Esophagus squamous epithelium (tissue), 5 donors: Measurements from ENCODE around the gene MEN1. TPM values are rescaled to one million over a fixed set of nuclear protein-coding genes. Genes with fewer than 3 reads are reported as not detected.

Experiments used
- DNase-seq: peaks from one replicate; lab custom pipeline; 2025; lab: John Stamatoyannopoulos, UW
- H3K27ac ChIP-seq, 4 donors: fragments of 200-600 bp; sonication (generic); one replicate each; pipeline ENCODE4 v1.5.1; 2016 to 2019; ENCODE audit warnings: mild to moderate bottlenecking in 1 of 4
- H3K27me3 ChIP-seq, 4 donors: fragments of 200-600 bp; sonication (generic); 1 replicate in 3 of 4; 2 replicates in 1 of 4; pipeline versions ENCODE4 v1.5.1 to v1.6.0; 2017 to 2021; ENCODE audit warnings: antibody characterized with exemption in 1 of 4
- H3K36me3 ChIP-seq, 3 donors: fragments of 200-600 bp; sonication (generic); one replicate each; pipeline ENCODE4 v1.5.1; 2016 to 2019
- H3K4me1 ChIP-seq, 3 donors: fragments of 200-600 bp; sonication (generic); one replicate each; pipeline ENCODE4 v1.5.1; 2017 to 2019
- H3K4me3 ChIP-seq, 4 donors: fragments of 200-600 bp; sonication (generic); 1 replicate in 3 of 4; 2 replicates in 1 of 4; pipeline ENCODE4 v1.5.1; 2016 to 2019; ENCODE audit warnings: mild to moderate bottlenecking in 2 of 4, moderate library complexity in 1 of 4
- H3K9me3 ChIP-seq, 3 donors: fragments of 200-600 bp; sonication (generic); one replicate each; pipeline ENCODE4 v1.5.1; 2016 to 2019
- POLR2A ChIP-seq, 4 donors: fragments of 450-650 bp; IDR thresholded peaks; one replicate each; pipeline ENCODE4 v1.6.1; 2017; ENCODE audit warnings: antibody characterized with exemption in 4 of 4, mild to moderate bottlenecking in 4 of 4, moderate library complexity in 3 of 4
- WGBS, 2 donors: methylation state at CpG; one replicate each; pipeline ENCODE4 v1.1.5; 2018; 5-methylcytosine and 5-hydroxymethylcytosine counted together
- intact Hi-C: fragments of 100-400 bp; cut with DNase I; formaldehyde crosslinking; loops from one replicate; pipeline ENCODE4 v1.15.0; 2022
- total RNA-seq, 4 donors: library from RNA; depleted of rRNA; stranded (reverse); fragments of >200 nt; gene quantifications; one replicate each; pipeline ENCODE4 v1.1.0, GENCODE V29; 2016
- TF ChIP-seq, protein P1 (sequence below), 6 experiments: fragments of 450-650 bp in 4 of 6; fragments of 200-600 bp in 2 of 6; sonication (generic) in 2 of 6; IDR thresholded peaks; one replicate each; pipeline ENCODE4 v1.5.1; 2016 to 2019; ENCODE audit warnings: antibody characterized with exemption in 6 of 6, mild to moderate bottlenecking in 4 of 6, moderate library complexity in 4 of 6
- donor health status: DM: yes; HTN: yes; CAD: no.

The MEN1 gene
- total RNA-seq, 4 donors from 2014 or later: 14.9 to 23.3 (median 17.0) TPM

DNA sequence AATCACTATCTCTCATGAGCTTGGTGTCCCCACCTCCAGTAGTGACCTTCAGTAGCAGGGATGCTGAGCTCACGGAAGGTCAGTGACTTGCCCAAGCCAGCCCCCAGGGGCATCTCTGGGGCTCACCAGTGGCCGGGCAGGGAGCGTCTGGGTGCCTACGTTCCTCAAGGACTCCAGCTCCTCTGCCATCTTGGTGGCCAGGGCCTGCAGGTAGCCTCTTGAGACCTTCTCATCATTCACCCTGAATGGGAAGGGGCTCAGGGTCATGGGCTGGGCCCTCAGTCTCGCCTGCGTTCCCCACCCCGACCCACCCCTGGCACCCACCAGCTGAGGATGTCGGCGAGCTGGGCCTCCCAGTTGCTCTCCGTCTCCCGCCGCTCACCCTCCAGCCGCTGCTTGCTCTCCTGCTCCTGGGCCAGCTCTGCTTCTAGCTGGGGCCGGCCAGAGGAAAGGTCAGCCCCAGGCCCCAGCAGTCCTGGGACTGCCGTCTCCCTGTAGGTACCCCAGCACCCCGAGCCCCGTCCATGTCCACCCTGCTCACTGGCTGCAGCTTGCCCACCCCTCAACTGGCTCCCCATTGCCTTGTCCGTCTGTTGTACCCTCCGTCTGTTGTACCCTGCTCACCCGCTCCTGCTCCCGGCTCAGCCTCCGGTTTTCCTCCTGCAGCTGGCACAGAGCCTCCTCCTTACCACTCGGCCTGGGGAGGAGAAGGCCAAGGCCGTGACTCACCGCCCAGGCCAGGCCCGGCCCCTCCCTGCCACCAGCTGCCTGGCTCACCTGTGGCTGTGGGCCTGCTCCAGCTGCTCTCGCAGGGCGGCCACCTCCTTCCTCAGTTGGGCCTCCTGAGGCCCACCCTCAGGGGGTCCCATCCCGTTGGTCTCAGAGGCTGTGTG is 24.6 kb upstream of the MEN1 start:
- intact Hi-C loops: no loop called here
- Histone ChIP-seq H3K27me3 (no peaks in the 10 kb centered on the region), H3K4me3 (no peak overlapping the region), H3K4me1 (peaks cover 4 to 31% (median 6%) of the 10 kb centered on the region in 3 donors), H3K36me3 (peaks cover 10 to 97% (median 42%) of the 10 kb centered on the region in 3 donors), H3K9me3 (no peaks in the 10 kb centered on the region), H3K27ac (peak overlapping the region; percentile 62 to 78 (median 72))
- TF ChIP-seq, protein P1, sequence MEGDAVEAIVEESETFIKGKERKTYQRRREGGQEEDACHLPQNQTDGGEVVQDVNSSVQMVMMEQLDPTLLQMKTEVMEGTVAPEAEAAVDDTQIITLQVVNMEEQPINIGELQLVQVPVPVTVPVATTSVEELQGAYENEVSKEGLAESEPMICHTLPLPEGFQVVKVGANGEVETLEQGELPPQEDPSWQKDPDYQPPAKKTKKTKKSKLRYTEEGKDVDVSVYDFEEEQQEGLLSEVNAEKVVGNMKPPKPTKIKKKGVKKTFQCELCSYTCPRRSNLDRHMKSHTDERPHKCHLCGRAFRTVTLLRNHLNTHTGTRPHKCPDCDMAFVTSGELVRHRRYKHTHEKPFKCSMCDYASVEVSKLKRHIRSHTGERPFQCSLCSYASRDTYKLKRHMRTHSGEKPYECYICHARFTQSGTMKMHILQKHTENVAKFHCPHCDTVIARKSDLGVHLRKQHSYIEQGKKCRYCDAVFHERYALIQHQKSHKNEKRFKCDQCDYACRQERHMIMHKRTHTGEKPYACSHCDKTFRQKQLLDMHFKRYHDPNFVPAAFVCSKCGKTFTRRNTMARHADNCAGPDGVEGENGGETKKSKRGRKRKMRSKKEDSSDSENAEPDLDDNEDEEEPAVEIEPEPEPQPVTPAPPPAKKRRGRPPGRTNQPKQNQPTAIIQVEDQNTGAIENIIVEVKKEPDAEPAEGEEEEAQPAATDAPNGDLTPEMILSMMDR (IDR thresholded peaks at IDR 0.05): no peak
- no peak for DNase-seq
- WGBS, 2 donors: 62 to 74% methylated on average over 9 to 14 of the region's 29 CpGs

DNA sequence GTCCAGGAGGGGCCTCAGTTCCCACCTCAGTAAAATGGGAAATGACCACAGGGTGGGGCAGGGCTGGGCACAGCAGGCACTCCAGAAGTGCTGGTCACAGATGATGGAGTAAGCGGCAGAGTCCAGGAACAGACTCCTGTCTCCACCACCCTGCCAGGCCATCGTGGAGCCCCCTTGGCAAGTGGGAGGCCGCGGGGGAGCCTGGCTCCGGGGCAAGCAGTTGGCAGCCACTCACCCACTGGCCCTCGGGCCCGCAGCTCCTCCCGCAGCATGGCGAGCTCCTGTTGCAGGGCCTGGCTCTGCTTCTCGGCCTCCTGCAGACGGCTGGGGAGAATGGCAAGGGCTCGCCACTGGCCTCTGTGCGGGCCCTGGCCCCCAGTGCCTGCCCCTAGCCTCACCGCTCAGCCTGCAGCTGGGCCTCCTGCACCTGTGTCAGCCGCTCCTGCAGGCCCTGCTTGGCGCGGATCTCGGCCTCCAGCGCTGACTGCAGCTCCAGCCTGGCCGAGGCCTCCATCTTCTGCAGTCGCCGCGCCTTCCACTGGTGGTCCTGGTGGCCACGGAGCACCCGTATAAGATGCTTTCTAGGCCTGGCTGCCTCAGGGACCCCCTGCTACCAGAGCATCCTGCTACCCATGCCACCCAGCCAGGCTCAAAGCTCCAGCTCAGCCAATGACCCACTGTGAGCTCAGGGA is 23.8 kb upstream of the MEN1 start:
- peaks cover 13 to 97% (median 42%) of the 10 kb centered on the region in 3 donors for H3K36me3 ChIP-seq
- no peak for DNase-seq
- no peak overlapping the region for H3K27ac ChIP-seq

DNA sequence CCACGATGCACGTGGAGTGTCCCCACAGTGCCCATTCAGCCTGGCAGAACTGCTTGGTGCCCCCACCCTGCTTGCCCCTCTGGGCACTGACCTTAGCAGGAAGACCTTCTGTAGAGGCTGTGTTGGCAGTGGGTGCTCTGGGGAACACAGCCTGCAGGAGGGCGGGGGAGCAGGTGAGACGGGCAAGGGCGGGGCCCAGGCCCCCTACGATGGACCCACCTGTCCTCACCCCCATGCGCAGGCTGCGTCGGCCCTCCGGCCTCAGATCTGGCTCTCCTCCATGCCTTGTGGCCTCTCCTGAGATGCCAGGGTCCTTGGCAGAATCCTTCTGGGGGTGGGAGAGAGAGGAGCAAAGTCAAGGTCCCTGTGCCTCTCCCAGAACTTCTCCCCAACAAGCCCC is 23.2 kb upstream of the MEN1 start:
- no CpG with 5 or more reads among the region's 10 CpGs for WGBS, 2 donors
- Histone ChIP-seq H3K4me1 (peaks cover 4 to 31% (median 6%) of the 10 kb centered on the region in 3 donors), H3K27ac (no peak overlapping the region), H3K36me3 (peaks cover 13 to 97% (median 38%) of the 10 kb centered on the region in 3 donors), H3K4me3 (no peak overlapping the region), H3K9me3 (no peaks in the 10 kb centered on the region), H3K27me3 (no peaks in the 10 kb centered on the region)
- DNase-seq: no peak
- intact Hi-C loops: no loop called here
- TF ChIP-seq POLR2A (IDR thresholded peaks at IDR 0.05): no peak
- TF ChIP-seq, protein P1 (IDR thresholded peaks at IDR 0.05): no peak

More for the DNA sequence above, 23.8 kb upstream of the MEN1 start:
- Histone ChIP-seq H3K9me3 (no peaks in the 10 kb centered on the region), H3K4me3 (no peak overlapping the region), H3K4me1 (peaks cover 4 to 31% (median 6%) of the 10 kb centered on the region in 3 donors), H3K27me3 (no peaks in the 10 kb centered on the region)
- intact Hi-C loops: no loop called here
- WGBS, 2 donors: 90 to 96% methylated on average over 4 of the region's 25 CpGs
- TF ChIP-seq, protein P1 (IDR thresholded peaks at IDR 0.05): no peak
- TF ChIP-seq POLR2A (IDR thresholded peaks at IDR 0.05): no peak

DNA sequence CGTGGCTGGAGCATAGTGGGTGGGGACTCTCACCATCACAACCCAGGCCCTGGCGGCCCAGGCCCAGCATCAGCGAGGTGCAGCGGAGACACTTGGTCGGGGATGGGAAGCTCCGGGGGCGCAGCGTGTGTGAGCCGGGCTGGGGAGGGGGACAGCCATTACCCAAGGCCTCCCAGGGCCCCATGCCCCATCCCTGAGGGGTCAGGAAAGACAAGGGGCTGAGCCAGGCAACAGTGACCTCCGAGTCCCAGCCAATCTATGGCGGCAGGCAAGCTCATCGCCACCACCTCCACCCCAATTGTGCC is 22.8 kb upstream of the MEN1 start:
- intact Hi-C loops: no loop called here
- 80% methylated on average over 1 of the region's 12 CpGs; no CpG with 5 or more reads in 1 of the 2 donors for WGBS, 2 donors
- TF ChIP-seq POLR2A (IDR thresholded peaks at IDR 0.05): no peak
- TF ChIP-seq, protein P1 (IDR thresholded peaks at IDR 0.05): no peak
- no peaks in the 10 kb centered on the region for H3K27me3 ChIP-seq
- no peak for DNase-seq
- no peak overlapping the region for H3K27ac ChIP-seq
- peaks cover 13 to 97% (median 38%) of the 10 kb centered on the region in 3 donors for H3K36me3 ChIP-seq
- H3K4me1 ChIP-seq: peaks cover 4 to 31% (median 6%) of the 10 kb centered on the region in 3 donors
- H3K9me3 ChIP-seq: no peaks in the 10 kb centered on the region
- H3K4me3 ChIP-seq: no peak overlapping the region
